NAMALWA (cell line): ENCODE measurements around the gene ZMIZ1.
"Not testable (repeated sequence)": the region's sequence is repeated elsewhere in the genome, so short reads cannot be mapped to it uniquely, and the experiment has no call there.

Source experiments
- DNase-seq: peaks from one replicate; pipeline ENCODE4 v3.0.0-alpha.2; 2015; ENCODE audit warnings: low spot score

The ZMIZ1 gene

DNA sequence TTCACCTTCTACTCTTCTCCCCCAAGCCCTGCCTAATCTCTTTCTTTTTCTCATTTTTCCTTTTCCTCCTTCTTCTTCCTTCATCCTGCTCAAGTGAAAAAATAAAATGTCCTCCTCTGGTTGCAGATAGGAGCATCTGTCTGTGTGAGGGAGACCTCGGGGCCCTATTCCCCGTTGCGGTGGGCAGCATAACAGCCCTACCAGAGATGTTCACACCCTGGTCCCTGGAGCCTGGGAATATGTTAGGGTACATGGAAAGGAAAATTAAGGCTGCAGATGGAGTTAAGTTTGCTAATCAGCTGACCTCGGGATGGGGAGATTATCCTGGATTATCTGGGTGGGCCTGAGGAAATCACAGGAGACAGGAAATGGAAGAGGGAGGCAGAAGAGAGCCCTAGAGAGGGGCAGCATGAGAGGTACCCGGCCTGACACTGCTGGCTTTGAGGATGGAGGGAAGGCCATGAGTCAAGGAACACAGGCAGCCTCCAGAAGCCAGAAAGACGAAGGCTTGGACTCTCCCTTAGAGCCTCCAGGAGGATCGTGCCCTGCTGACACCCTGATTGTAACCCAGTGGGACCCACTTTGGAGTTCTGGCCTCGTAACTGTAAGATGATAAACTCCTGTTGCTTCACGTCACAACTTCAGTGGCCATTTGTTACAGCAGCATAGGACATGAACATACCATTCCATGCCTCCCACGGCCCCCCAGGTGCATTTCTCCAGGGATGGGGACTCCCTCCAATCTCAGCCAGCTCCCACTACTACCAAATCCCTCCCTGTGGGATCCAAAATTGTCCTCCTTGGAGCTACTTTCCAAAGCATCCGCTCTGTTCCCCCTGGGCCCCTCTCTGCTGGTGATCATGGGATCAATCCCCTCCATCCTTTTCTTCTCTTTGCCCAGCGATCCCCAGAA is 39.0 kb upstream of the ZMIZ1 start:
- no peak for DNase-seq

DNA sequence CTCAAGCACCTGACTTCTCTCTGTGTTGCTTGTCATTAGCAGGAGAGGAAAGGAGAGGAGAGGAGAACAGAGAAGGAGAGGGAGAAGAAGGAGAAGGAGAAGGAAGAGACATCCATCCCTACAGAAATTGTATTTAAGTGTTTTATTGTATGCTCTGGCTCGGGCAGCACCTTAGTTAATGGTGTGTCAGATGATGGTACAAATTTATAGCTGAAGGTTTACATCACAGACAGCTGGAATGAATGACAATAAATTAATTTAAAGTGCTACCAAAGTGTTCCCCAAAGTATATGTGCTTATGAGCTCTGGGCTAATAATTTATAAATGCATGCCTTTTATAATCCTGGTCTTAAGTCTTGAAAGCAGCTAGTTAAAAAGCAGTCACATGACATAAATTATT is 38.1 kb upstream of the ZMIZ1 start:
- DNase-seq = no peak

DNA sequence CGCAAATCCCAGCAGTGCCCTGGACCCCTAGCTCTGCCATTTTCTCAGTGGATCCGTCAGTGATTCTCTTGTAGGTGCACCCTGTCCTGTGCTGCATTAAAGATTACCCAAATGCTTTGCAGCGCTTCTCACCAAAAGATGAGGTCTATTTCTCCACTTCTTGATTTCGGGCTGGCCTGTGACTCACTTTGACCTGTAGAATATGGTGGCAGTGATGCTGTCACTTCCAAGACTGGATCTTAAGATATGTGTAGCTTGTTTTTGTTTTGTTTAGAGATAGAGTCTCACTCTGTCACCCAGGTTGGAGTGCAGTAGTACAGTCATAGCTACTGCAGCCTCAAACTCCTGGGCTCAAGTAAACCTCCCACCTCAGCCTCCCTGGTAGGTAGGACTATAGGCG is 37.0 kb upstream of the ZMIZ1 start:
- no peak for DNase-seq

DNA sequence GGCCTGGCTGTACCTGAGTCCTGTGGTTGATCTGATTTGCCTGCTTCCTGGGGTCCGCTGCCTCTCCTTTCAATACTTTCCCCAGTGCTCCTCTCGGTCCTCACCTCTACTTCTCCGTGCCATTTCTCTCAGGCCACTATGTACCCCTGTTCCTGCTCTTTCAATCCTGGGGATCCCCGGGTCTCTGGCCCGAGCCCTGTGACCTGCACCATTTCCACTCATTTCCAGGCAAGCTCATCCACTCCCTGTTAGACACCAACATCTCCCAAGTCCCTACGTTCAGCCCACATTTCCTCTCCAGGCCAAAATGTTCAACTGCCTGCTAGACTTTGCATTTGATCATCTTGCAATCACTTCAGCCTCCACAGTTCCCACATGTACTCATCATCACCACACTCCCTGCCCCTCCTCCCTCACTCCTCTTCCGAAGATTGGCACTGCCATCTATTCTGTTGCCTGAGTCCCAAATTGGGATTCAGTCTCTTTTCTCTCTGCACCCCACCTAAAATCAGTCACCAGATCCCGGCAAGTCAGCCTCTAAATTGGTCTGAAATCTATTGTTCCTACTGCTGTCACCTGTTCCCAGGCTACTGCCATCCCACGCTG is 34.4 kb upstream of the ZMIZ1 start:
- DNase-seq = no peak

DNA sequence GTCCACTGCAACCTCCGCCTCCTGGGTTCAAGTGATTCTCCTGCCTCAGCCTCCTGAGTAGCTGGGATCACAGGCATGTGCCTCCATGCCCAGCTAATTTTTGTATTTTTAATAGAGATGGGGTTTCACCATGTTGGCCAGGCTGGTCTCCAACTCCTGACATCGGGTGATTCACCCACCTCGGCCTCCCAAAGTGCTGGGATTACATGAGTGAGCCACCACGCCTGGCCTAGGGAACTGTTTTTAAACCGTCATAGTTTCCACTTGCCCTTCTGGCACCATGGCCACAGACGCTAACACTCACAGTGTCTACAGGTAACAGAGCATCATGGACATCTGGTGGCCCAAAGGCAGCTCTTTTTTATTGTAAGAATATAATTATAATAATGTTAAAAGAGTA is 32.4 kb upstream of the ZMIZ1 start:
- not testable (repeated sequence) for DNase-seq

DNA sequence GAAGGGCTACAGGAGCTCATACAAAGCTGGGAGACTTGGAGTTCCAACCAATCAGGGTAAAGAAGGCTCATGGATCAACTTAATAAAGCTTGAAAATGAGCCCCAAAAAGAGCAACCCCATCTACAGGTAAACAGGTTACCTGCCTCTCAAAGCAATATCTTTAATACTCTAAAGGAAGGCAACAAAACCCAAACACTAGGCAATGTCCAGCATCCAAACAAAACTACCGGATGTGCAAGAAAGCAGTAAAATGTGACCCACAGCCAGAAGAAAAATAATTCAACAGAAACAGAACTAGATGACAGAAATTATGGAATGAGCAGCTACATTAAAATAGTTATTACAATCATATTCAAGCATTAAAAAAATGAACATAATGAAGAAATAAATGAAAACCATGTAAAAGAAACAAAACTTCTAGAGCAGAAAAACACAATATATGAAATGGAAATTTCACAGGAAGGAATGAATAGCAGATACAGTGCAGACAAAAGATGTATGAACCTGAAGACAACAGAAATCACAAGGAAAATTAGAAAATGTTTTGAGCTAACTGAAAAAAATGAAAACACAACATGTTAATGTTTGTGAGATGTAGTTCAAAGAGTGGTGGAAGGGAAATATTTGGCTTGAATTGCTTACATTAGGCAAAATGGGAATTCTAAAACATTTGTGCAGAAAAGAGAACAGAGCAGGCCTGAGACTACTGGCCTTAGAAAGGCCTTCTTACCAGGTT is 30.5 kb upstream of the ZMIZ1 start:
- DNase-seq = no peak

DNA sequence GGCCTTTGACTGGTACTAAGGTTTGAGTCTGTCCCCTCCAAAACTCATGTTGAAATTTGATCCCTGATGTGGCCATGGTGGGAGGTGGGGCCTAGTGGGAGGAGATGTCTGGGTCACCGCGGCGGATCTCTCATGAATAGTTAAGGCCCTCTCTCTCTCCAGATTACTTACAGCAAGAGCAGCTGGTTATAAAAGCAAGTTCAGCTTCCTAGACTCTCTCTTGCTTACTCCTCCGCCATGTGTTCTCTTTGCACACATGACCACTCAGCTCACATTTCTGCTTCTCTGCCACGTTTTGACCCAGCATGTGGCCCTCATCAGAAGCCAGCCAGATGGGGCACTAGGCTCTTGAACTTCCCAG is 29.9 kb upstream of the ZMIZ1 start:
- DNase-seq = no peak

DNA sequence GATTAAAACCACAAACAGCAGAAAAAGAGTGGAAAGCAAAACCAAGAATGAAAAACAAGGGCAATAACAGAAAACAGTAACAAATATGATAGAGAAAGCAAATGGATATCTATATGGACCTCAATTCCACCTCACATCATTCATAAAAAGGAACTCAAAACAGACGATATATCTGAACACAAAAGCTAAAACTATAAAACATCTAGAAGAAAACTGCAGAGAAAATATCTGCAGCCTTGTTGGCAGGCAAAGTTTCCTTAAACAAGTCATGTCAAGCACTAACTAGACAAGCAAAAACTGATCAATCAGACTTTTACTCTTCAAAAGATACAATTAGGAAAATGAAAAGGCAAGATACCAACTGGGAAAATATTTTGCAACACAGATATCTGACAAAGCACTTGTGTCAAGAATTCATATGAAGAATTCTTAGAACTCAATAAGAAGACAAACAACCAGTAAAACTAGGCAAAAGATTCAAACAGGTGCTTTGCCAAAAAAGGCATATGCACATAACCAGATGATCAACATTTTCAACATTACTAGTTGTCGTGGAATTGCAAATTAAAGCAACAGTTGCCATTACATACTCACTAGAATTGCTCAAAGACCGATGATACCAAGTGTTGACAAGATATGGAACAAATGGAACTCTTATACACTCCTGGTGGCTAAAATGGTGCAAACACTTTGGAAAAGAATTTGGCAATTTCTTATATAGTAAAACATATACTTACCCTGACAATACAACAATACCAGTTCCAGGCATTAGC is 25.9 kb upstream of the ZMIZ1 start:
- no peak for DNase-seq

DNA sequence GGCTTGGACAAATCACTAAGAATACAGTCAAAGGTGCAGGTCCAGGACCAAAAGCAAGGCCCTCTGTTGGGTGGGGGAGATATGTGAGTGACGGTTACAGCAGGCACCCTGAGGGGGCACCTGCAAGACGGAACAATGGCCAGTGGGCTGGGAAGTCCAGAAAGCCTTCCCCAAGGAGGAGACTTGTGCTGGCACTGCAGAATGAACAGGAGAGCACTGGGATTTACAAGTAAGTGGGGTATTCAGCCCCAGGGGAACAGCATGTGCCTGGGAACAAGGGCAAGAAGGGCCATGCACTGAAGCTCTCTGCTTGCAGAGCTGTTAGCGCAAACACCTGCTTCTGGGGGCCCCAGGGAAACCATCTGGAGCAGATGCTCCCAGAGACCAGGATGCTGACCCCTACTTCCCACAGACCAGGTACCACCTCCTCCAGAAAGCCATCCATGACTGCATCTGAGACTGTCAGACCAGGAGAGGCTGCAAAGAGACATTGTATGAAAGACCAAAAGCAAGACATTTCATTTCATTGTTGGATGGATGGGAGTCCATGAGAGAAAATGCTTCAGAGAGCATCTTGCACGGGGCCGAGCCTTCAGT is 24.6 kb upstream of the ZMIZ1 start:
- DNase-seq = no peak

DNA sequence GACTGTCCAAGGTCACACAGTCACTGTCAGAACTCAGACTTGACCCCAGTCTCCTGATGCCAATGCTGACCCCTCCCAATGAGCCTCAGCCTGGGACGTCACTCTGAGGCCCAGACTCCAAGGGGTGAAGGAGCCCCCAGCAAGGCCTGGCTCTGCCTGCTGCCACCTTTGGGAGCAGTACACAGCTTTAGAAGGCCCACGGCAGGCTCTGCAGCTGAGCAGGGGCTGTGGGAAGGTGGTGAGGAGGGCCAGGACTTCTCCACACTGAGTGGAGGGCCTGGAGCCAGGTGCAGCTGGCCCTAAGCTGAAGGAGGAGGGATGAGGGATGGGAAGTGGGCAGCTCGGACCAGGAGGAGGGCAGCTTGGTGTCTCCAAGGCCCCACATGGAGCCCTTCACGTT is 23.9 kb upstream of the ZMIZ1 start:
- no peak for DNase-seq

DNA sequence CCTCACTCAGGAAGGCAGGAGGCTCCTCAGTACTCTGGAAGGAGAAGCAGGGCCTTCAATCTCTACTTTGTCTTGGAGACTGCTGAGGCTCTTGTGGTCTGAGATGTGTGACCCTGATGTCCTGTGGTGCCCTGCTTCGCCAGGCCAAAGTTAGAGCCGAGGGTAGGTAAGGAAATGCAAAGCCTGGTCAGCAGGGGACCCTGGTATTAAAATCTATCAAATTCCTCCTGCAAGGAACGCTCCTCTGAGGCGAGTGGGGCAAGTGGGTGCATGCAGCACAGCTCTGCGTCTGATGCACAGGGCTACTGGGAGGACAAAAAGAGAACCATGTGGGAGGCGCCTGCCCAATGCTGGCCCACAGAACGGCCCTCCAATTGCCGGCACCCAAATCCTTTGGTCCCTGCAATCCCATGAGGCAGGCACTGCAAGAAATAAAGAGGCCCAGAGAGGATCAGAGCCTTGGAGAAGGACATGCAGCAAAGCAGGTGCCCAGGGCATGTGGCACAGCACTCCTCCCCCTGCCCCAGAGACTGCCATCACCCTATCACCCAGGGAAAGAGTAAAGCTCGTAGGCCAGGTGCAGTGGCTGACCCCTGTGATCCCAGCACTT is 23.1 kb upstream of the ZMIZ1 start:
- DNase-seq = no peak

DNA sequence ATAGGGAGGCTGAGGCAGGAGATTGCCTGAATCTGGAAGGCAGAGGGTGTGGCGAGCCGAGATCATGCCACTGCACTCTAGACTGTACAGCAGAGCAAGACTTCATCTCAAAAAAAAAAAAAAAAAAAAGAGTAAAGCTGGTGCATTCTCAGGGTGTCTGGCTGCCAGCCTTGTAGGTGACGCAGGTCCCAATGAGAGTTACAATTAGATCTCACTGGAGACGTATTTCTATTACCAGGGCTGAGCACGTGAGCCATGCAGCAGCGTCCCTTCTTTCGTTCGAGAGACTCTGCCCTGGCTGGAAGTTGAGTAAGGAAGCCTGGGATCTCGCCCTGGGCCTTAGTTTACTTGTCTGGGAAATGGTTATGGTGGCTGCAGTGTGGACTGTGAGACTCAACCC is 22.4 kb upstream of the ZMIZ1 start:
- DNase-seq = no peak

DNA sequence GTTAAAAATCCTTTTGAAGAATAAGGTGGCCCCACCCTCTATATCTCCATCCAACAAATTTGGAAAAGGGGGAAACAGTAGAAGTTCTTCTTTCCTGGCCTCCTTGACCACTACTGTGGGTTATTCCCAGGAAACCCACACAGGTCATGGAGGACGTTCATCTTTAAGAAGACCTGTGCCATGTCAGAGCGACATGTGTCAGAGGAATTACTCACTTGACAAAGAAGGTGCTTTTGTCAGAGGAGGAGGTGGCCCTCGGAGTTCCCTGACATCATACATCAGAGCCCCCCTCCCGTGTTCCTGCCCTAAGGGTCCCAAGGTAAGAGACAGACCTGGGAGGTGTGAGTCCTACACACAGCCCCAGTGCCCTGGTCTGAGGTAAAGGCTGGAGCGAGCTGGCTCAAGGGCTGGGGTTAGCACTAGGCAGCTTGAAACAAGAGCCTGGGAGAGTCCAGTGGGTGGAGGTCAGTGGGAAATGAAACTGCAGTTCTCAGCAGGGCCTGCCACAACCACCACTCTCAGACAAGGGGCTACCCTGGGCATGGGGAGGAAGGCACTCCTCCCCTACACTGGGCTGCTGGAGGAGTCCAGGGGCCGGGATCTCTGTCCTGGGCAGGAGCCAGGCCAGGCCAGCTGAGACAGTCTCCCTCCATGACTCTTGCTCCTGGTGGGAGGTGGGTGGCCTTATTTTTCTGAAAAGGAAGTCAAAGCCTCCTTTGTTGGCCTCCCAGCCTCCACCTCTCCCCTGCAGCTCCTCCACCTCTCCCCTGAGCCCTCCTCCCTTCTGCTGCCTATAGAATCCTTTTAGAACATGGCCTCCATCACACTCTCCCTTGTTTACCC is 21.8 kb upstream of the ZMIZ1 start:
- no peak for DNase-seq

DNA sequence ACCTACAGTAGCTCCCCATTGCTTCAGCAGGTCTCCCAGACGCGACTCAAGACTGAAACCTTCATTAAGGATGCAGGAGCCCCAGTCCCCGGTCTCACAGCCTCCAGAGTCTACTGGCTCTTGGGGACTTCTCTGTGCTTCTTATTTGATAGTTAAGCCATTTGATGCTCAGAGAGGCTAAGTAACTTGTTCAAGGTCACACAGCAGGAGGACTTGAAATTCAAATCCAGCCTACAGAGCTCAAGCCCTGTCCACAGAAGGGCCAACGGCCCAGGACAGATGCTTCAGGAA is 21.2 kb upstream of the ZMIZ1 start:
- no peak for DNase-seq

DNA sequence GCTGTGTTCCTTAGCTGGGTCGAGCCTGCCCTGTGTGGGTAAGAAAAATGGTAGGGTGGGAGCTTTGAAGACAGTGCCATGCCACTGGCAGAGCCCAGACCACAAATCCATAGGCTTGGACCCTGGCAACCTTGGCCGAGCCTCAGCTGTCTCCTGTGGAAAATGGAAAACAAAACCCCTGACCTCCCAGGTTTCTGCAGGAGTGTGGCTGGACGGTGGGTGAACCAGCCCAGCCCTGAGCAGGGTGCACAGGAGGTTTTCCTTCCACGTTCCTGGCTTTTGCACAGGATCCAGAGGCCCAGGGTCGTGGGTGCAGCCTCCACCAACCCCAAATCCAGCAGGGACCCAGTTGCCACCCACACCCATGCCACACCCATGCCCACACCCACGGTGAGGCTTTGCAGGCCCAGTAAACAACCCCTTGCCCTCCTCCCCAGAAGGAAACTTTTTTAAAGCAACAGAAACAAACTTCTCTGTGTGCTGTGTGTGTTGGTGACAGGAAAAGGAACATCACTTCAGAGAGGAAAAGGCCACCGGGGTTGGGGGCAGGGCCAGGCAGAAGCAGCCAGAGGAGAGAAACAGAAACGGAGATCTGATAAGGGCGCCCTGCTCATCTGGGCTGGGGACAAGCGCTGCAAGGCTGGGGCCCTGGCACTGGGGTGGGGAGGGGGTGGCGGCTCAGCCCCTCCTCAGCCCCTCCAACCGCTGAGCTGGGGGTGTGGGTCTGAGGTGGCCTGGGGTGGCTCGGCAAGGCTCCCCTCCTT is 20.7 kb upstream of the ZMIZ1 start:
- no peak for DNase-seq

DNA sequence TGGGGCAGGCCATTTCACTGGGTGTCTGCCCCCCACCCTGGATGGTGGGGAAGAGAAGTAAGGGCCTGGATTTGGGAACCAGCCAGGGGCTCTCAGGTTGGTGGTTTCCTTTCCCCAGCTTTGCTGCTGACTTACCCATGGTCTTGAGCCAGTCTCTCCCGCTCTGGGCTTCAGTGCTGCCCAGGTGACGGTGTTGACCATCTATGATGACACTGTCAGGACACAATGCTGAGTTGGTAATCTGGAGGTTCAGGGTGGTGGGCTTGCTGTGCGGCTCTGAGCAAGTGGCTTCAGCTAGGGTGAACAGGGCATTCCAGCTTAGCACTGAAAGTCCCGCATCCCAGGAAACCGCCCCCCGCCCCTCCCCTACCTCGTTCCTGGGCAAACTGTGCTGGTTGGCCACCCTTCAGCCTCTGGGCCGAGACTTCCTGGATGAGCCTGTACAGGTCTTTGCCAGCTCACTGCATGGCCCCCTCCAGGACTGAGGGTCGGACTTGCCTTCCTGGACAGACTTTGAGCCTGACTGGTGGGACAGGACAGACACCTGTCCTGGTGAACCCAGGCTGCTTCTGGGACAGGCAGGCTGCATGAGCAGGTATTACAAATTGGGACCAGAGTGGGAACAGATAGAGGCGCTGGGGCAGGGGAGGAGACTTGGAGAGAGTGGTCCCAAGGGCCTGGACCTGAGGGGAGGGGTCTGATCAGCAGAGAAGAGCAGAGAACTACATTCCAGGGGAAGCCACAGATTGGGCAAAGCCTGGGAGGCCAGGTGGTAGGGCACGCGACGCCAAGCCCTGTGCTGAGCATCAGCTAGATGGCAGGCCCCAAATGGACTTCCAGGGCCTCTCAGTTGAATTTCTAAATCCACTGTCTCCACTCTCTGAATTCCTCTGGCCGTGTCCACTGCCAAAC is 19.9 kb upstream of the ZMIZ1 start:
- no peak for DNase-seq

DNA sequence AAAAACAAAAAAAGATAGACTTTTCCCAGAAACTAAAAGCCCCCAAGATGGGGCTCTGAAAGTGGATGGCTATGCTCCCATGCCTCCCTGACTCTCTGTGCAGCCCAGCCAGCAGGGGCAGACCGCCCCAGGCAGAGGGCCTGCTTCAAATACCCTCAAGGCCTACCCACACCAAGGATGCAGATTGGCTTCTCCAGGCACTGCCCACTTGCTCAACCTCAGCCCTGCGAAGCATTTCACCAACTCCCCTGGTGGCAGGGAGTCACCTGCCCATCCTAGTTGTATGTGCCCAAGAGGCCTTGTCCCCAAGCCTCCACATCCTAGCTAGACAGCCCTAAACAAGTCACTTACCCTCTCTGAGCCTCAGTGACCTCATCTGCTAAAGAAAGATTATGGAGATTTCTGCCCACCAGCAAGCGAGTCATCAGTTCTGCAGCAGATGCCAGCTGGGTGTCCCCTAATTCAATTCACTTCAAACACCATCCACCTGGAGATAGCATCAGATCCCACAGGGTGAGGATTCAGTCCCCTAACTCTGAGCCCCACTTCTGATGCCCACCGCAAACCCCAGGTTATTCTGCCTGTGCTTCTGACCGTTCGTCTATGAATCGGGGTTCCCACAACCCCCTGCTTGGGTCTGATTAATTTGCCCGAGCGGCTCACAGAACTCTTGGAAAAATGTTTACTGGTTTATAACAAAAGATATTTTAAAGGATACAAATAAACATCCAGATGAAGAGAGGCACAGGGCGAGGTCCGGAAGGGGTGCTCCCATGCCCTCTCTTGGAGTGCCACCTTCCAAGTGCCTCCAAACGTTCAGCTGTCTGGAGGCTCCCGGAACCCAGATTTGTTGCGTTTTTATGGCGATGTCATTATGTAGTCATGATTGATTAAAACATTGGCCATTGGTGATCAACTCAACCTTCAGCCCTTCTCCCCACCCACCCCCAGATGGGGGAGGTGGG is 18.6 kb upstream of the ZMIZ1 start:
- DNase-seq = no peak
